ENCODE measurements around the gene CASP5. TPM values are rescaled to one million over a fixed set of nuclear protein-coding genes. Genes with fewer than 3 reads are reported as not detected.

CASP5 gene
- total RNA-seq, 4 donors from 2014 or later, result not detected

GRCh38 chr11:104957280-104957679, 65.7 kb downstream of the CASP5 start:
- no peaks in the 10 kb centered on the region for H3K9me3 ChIP-seq
- no peaks in the 10 kb centered on the region for H3K36me3 ChIP-seq
- 62 to 96% methylated on average over 3 of the region's 3 CpGs for WGBS, 2 donors
- no peaks in the 10 kb centered on the region for H3K4me1 ChIP-seq
- H3K4me3 ChIP-seq (replicated peaks in 1 of 3), result no peak overlapping the region
- no peak overlapping the region for H3K27ac ChIP-seq
- intact Hi-C loops (cut with DNase I), result no loop called here
- DNase-seq, result no peak
- no peaks in the 10 kb centered on the region for H3K27me3 ChIP-seq
- TF ChIP-seq POLR2A (IDR thresholded peaks at IDR 0.05), result no peak
- no peak for TF ChIP-seq CTCF (IDR thresholded peaks at IDR 0.05)

GRCh38 chr11:104956528-104956927, 66.4 kb downstream of the CASP5 start:
- intact Hi-C loops (cut with DNase I), result no loop called here
- H3K9me3 ChIP-seq, result no peaks in the 10 kb centered on the region
- no peaks in the 10 kb centered on the region for H3K27me3 ChIP-seq
- no peak for TF ChIP-seq POLR2A (IDR thresholded peaks at IDR 0.05)
- no peak for TF ChIP-seq CTCF (IDR thresholded peaks at IDR 0.05)
- H3K4me1 ChIP-seq, result no peaks in the 10 kb centered on the region
- DNase-seq, result no peak
- no peak overlapping the region for H3K4me3 ChIP-seq (replicated peaks in 1 of 3)
- no peak overlapping the region for H3K27ac ChIP-seq
- H3K36me3 ChIP-seq, result no peaks in the 10 kb centered on the region

GRCh38 chr11:104946907-104947306, 76.1 kb downstream of the CASP5 start:
- 16 to 26% methylated on average over 2 of the region's 2 CpGs for WGBS, 2 donors
- intact Hi-C loops (cut with DNase I), result no loop called here
- H3K36me3 ChIP-seq, result peaks cover 0 to 4% of the 10 kb centered on the region in 2 donors
- no peak for DNase-seq
- H3K27me3 ChIP-seq, result no peaks in the 10 kb centered on the region
- no peak overlapping the region for H3K27ac ChIP-seq
- H3K4me3 ChIP-seq (replicated peaks in 1 of 3), result no peak overlapping the region
- H3K9me3 ChIP-seq, result no peaks in the 10 kb centered on the region
- no peaks in the 10 kb centered on the region for H3K4me1 ChIP-seq
- TF ChIP-seq CTCF (IDR thresholded peaks at IDR 0.05), result peak in 3 of 6 experiments; percentile 26 to 38 (median 32)
- TF ChIP-seq POLR2A (IDR thresholded peaks at IDR 0.05), result no peak

Other genes with a start within 250 kb of the CASP5 start
- gene CASP12, start 124.7 kb downstream of the CASP5 start, total RNA-seq, result 10 to 100 TPM in 1 of 4 donors, 1 to 10 TPM in 3; 1.3 to 26.1 (median 3.8) TPM
- 10 to 100 TPM; 26.0 to 62.3 (median 36.4) TPM for gene CASP4, start 54.6 kb downstream of the CASP5 start, total RNA-seq
- 10 to 100 TPM in 2 of 4 donors, 1 to 10 TPM in 2; 2.7 to 18.9 (median 9.2) TPM for gene CASP1, start 12.0 kb upstream of the CASP5 start, total RNA-seq
- 1 to 10 TPM in 3 of 4 donors, not detected in 1; 2.0 to 4.3 (median 2.8) TPM for gene CARD16, start 22.2 kb upstream of the CASP5 start, total RNA-seq
- not detected for gene CARD18, start 116.6 kb upstream of the CASP5 start, total RNA-seq

Measured in thyroid gland (tissue), 4 donors.